ENCODE data around the gene KIZ.

The KIZ gene

GRCh38 chr20:21099751-21100577 lies 25.9 kb upstream of the KIZ start:
- no peak overlapping the region for H3K27ac ChIP-seq (ENCODE audit: low read length)

GRCh38 chr20:21100578-21101452 lies 25.1 kb upstream of the KIZ start:
- H3K4me3 ChIP-seq (ENCODE audit: low read length in 2 of 2), result peak overlapping the region; percentile 46 to 65
- H3K9ac ChIP-seq (ENCODE audit: low read length in 2 of 2), result no peak overlapping the region
- H3K27me3 ChIP-seq (ENCODE audit: control insufficient read depth in 1 of 2, insufficient read depth in 2 of 2, low read length in 2 of 2), result peaks cover 73 to 89% of the 10 kb centered on the region in 2 donors
- H3K36me3 ChIP-seq (ENCODE audit: control insufficient read depth in 2 of 2, insufficient read depth in 2 of 2, low read length in 2 of 2), result no peaks in the 10 kb centered on the region
- no peak overlapping the region for H3K27ac ChIP-seq (ENCODE audit: low read length)
- H3K9me3 ChIP-seq (ENCODE audit: control insufficient read depth in 2 of 2, low read length in 2 of 2), result no peaks in the 10 kb centered on the region
- H3K4me1 ChIP-seq (ENCODE audit: control insufficient read depth, insufficient read depth, low read length), result peaks cover 35% of the 10 kb centered on the region

More at GRCh38 chr20:21099751-21100577, 25.9 kb upstream of the KIZ start:
- H3K27me3 ChIP-seq (ENCODE audit: control insufficient read depth in 1 of 2, insufficient read depth in 2 of 2, low read length in 2 of 2), result peaks cover 68 to 81% of the 10 kb centered on the region in 2 donors
- no peak overlapping the region for H3K9ac ChIP-seq (ENCODE audit: low read length in 2 of 2)
- peak overlapping the region; percentile 43 to 65 for H3K4me3 ChIP-seq (ENCODE audit: low read length in 2 of 2)
- H3K4me1 ChIP-seq (ENCODE audit: control insufficient read depth, insufficient read depth, low read length), result peaks cover 29% of the 10 kb centered on the region
- no peaks in the 10 kb centered on the region for H3K9me3 ChIP-seq (ENCODE audit: control insufficient read depth in 2 of 2, low read length in 2 of 2)
- H3K36me3 ChIP-seq (ENCODE audit: control insufficient read depth in 2 of 2, insufficient read depth in 2 of 2, low read length in 2 of 2), result no peaks in the 10 kb centered on the region

GRCh38 chr20:21101453-21101931 lies 24.4 kb upstream of the KIZ start:
- H3K9ac ChIP-seq (ENCODE audit: low read length in 2 of 2), result no peak overlapping the region
- peaks cover 76 to 94% of the 10 kb centered on the region in 2 donors for H3K27me3 ChIP-seq (ENCODE audit: control insufficient read depth in 1 of 2, insufficient read depth in 2 of 2, low read length in 2 of 2)
- H3K36me3 ChIP-seq (ENCODE audit: control insufficient read depth in 2 of 2, insufficient read depth in 2 of 2, low read length in 2 of 2), result no peaks in the 10 kb centered on the region
- H3K4me1 ChIP-seq (ENCODE audit: control insufficient read depth, insufficient read depth, low read length), result peaks cover 38% of the 10 kb centered on the region
- H3K4me3 ChIP-seq (ENCODE audit: low read length in 2 of 2), result peak overlapping the region; percentile 46 to 65
- no peak overlapping the region for H3K27ac ChIP-seq (ENCODE audit: low read length)
- no peaks in the 10 kb centered on the region for H3K9me3 ChIP-seq (ENCODE audit: control insufficient read depth in 2 of 2, low read length in 2 of 2)

GRCh38 chr20:21101932-21102575 lies 23.8 kb upstream of the KIZ start:
- Histone ChIP-seq H3K9me3 (ENCODE audit: control insufficient read depth in 2 of 2, low read length in 2 of 2) (no peaks in the 10 kb centered on the region), H3K4me3 (ENCODE audit: low read length in 2 of 2) (peak overlapping the region; percentile 20 to 60), H3K4me1 (ENCODE audit: control insufficient read depth, insufficient read depth, low read length) (peaks cover 38% of the 10 kb centered on the region), H3K27me3 (ENCODE audit: control insufficient read depth in 1 of 2, insufficient read depth in 2 of 2, low read length in 2 of 2) (peaks cover 73 to 93% of the 10 kb centered on the region in 2 donors), H3K27ac (ENCODE audit: low read length) (no peak overlapping the region), H3K36me3 (ENCODE audit: control insufficient read depth in 2 of 2, insufficient read depth in 2 of 2, low read length in 2 of 2) (no peaks in the 10 kb centered on the region), H3K9ac (ENCODE audit: low read length in 2 of 2) (no peak overlapping the region)

- Histone ChIP-seq H3K36me3 (ENCODE audit: control insufficient read depth in 2 of 2, insufficient read depth in 2 of 2, low read length in 2 of 2) (no peaks in the 10 kb centered on the region), H3K4me3 (ENCODE audit: low read length in 2 of 2) (peak overlapping the region; percentile 20 to 60), H3K27me3 (ENCODE audit: control insufficient read depth in 1 of 2, insufficient read depth in 2 of 2, low read length in 2 of 2) (peaks cover 78 to 96% of the 10 kb centered on the region in 2 donors), H3K9me3 (ENCODE audit: control insufficient read depth in 2 of 2, low read length in 2 of 2) (no peaks in the 10 kb centered on the region), H3K27ac (ENCODE audit: low read length) (no peak overlapping the region), H3K9ac (ENCODE audit: low read length in 2 of 2) (no peak overlapping the region), H3K4me1 (ENCODE audit: control insufficient read depth, insufficient read depth, low read length) (peaks cover 38% of the 10 kb centered on the region)
Measured at GRCh38 chr20:21102603-21103311, 23.1 kb upstream of the KIZ start.

GRCh38 chr20:21103582-21104465 lies 22.1 kb upstream of the KIZ start:
- no peak overlapping the region for H3K9ac ChIP-seq (ENCODE audit: low read length in 2 of 2)
- H3K27me3 ChIP-seq (ENCODE audit: control insufficient read depth in 1 of 2, insufficient read depth in 2 of 2, low read length in 2 of 2), result peaks cover 79 to 97% of the 10 kb centered on the region in 2 donors
- no peak overlapping the region for H3K27ac ChIP-seq (ENCODE audit: low read length)
- H3K4me1 ChIP-seq (ENCODE audit: control insufficient read depth, insufficient read depth, low read length), result peaks cover 38% of the 10 kb centered on the region
- no peaks in the 10 kb centered on the region for H3K9me3 ChIP-seq (ENCODE audit: control insufficient read depth in 2 of 2, low read length in 2 of 2)
- no peaks in the 10 kb centered on the region for H3K36me3 ChIP-seq (ENCODE audit: control insufficient read depth in 2 of 2, insufficient read depth in 2 of 2, low read length in 2 of 2)
- no peak overlapping the region for H3K4me3 ChIP-seq (ENCODE audit: low read length in 2 of 2)

GRCh38 chr20:21104466-21104761 lies 21.5 kb upstream of the KIZ start:
- H3K27me3 ChIP-seq (ENCODE audit: control insufficient read depth in 1 of 2, insufficient read depth in 2 of 2, low read length in 2 of 2), result peaks cover 77 to 95% of the 10 kb centered on the region in 2 donors
- H3K4me1 ChIP-seq (ENCODE audit: control insufficient read depth, insufficient read depth, low read length), result peaks cover 38% of the 10 kb centered on the region
- no peak overlapping the region for H3K4me3 ChIP-seq (ENCODE audit: low read length in 2 of 2)
- H3K9ac ChIP-seq (ENCODE audit: low read length in 2 of 2), result no peak overlapping the region
- H3K9me3 ChIP-seq (ENCODE audit: control insufficient read depth in 2 of 2, low read length in 2 of 2), result no peaks in the 10 kb centered on the region
- no peak overlapping the region for H3K27ac ChIP-seq (ENCODE audit: low read length)
- no peaks in the 10 kb centered on the region for H3K36me3 ChIP-seq (ENCODE audit: control insufficient read depth in 2 of 2, insufficient read depth in 2 of 2, low read length in 2 of 2)

GRCh38 chr20:21104921-21105320 lies 21.0 kb upstream of the KIZ start:
- Histone ChIP-seq H3K27me3 (ENCODE audit: control insufficient read depth in 1 of 2, insufficient read depth in 2 of 2, low read length in 2 of 2) (peaks cover 72 to 90% of the 10 kb centered on the region in 2 donors), H3K36me3 (ENCODE audit: control insufficient read depth in 2 of 2, insufficient read depth in 2 of 2, low read length in 2 of 2) (no peaks in the 10 kb centered on the region), H3K9me3 (ENCODE audit: control insufficient read depth in 2 of 2, low read length in 2 of 2) (no peaks in the 10 kb centered on the region), H3K27ac (ENCODE audit: low read length) (no peak overlapping the region), H3K4me1 (ENCODE audit: control insufficient read depth, insufficient read depth, low read length) (peaks cover 38% of the 10 kb centered on the region), H3K4me3 (ENCODE audit: low read length in 2 of 2) (no peak overlapping the region), H3K9ac (ENCODE audit: low read length in 2 of 2) (no peak overlapping the region)

- Histone ChIP-seq H3K27ac (ENCODE audit: low read length) (no peak overlapping the region), H3K9me3 (ENCODE audit: control insufficient read depth in 2 of 2, low read length in 2 of 2) (no peaks in the 10 kb centered on the region), H3K9ac (ENCODE audit: low read length in 2 of 2) (no peak overlapping the region), H3K4me1 (ENCODE audit: control insufficient read depth, insufficient read depth, low read length) (peaks cover 32% of the 10 kb centered on the region), H3K27me3 (ENCODE audit: control insufficient read depth in 1 of 2, insufficient read depth in 2 of 2, low read length in 2 of 2) (peaks cover 67 to 84% of the 10 kb centered on the region in 2 donors), H3K4me3 (ENCODE audit: low read length in 2 of 2) (peak overlapping the region; percentile 25 to 49), H3K36me3 (ENCODE audit: control insufficient read depth in 2 of 2, insufficient read depth in 2 of 2, low read length in 2 of 2) (no peaks in the 10 kb centered on the region)
Measured at GRCh38 chr20:21105429-21106170, 20.3 kb upstream of the KIZ start.
